GM18907 (cell line): ENCODE measurements around the gene CLSTN2.

Source experiments
- ATAC-seq: cut with Tn5 transposase; IDR thresholded peaks from one replicate; pipeline ENCODE4 v1.9.1; 2021; ENCODE audit warnings: mild to moderate bottlenecking, moderate library complexity; ENCODE audit not compliant: unreplicated experiment

CLSTN2 gene

GRCh38 chr3:140178482-140178881, 243.5 kb downstream of the CLSTN2 start:
- ATAC-seq, result no peak

GRCh38 chr3:140180603-140181002, 245.6 kb downstream of the CLSTN2 start:
- no peak for ATAC-seq

- ATAC-seq, result no peak
Observed at GRCh38 chr3:140185375-140185774, 250.4 kb downstream of the CLSTN2 start.

GRCh38 chr3:140186421-140186920, 251.5 kb downstream of the CLSTN2 start:
- ATAC-seq, result no peak

GRCh38 chr3:140187028-140187427, 252.0 kb downstream of the CLSTN2 start:
- no peak for ATAC-seq

GRCh38 chr3:140187656-140188221, 252.8 kb downstream of the CLSTN2 start:
- no peak for ATAC-seq

GRCh38 chr3:140188285-140188684, 253.3 kb downstream of the CLSTN2 start:
- ATAC-seq, result no peak

- ATAC-seq, result no peak
Observed at GRCh38 chr3:140189267-140189666, 254.3 kb downstream of the CLSTN2 start.

- ATAC-seq, result no peak
Observed at GRCh38 chr3:140189976-140190375, 255.0 kb downstream of the CLSTN2 start.

GRCh38 chr3:140196970-140197369, 262.0 kb downstream of the CLSTN2 start:
- ATAC-seq, result no peak

- no peak for ATAC-seq
Observed at GRCh38 chr3:140198242-140198641, 263.3 kb downstream of the CLSTN2 start.

- ATAC-seq, result no peak
Observed at GRCh38 chr3:140199008-140199407, 264.0 kb downstream of the CLSTN2 start.

GRCh38 chr3:140199743-140200142, 264.8 kb downstream of the CLSTN2 start:
- ATAC-seq, result no peak

GRCh38 chr3:140203510-140203909, 268.5 kb downstream of the CLSTN2 start:
- no peak for ATAC-seq

GRCh38 chr3:140204271-140204984, 269.4 kb downstream of the CLSTN2 start:
- no peak for ATAC-seq

- no peak for ATAC-seq
Observed at GRCh38 chr3:140205598-140205997, 270.6 kb downstream of the CLSTN2 start.

GRCh38 chr3:140206196-140207040, 271.4 kb downstream of the CLSTN2 start:
- ATAC-seq, result no peak

GRCh38 chr3:140207541-140207940, 272.6 kb downstream of the CLSTN2 start:
- no peak for ATAC-seq

- no peak for ATAC-seq
Observed at GRCh38 chr3:140216249-140216648, 281.3 kb downstream of the CLSTN2 start.

GRCh38 chr3:140219291-140219690, 284.3 kb downstream of the CLSTN2 start:
- no peak for ATAC-seq

- no peak for ATAC-seq
Observed at GRCh38 chr3:140219923-140220452, 285.0 kb downstream of the CLSTN2 start.
